Neural crest cell (in vitro differentiated cells): ENCODE results near the gene SLC39A11. TPM values are rescaled to one million over a fixed set of nuclear protein-coding genes. Genes with fewer than 3 reads are reported as not detected.

Experiments used
- DNase-seq: peaks from one replicate; pipeline ENCODE4 v3.0.0; 2021; ENCODE audit warnings: low read depth, mixed read lengths, low spot score
- H3K27ac Mint-ChIP-seq: one replicate; pipeline ENCODE4 v1.8.0; 2021; ENCODE audit warnings: mild to moderate bottlenecking, mixed read lengths; ENCODE audit not compliant: unreplicated experiment
- H3K27me3 Mint-ChIP-seq: 2 replicates; pipeline ENCODE4 v1.8.0; 2021; ENCODE audit warnings: low read depth, mild to moderate bottlenecking, mixed read lengths
- H3K36me3 Mint-ChIP-seq: 2 replicates; pipeline ENCODE4 v1.8.0; 2021; ENCODE audit warnings: low read depth, mild to moderate bottlenecking, mixed read lengths
- H3K4me1 Mint-ChIP-seq: 2 replicates; pipeline ENCODE4 v1.8.0; 2021; ENCODE audit warnings: mixed read lengths
- H3K4me3 Mint-ChIP-seq: one replicate; pipeline ENCODE4 v1.8.0; 2021; ENCODE audit warnings: mild to moderate bottlenecking, mixed read lengths
- H3K9me3 Mint-ChIP-seq: 2 replicates; pipeline ENCODE4 v1.8.0; 2021; ENCODE audit warnings: mixed read lengths
- CTCF ChIP-seq: fragments of 200-600 bp; sonication (generic); conservative IDR thresholded peaks from 2 replicates; pipeline ENCODE4 v1.5.0; 2021; ENCODE audit warnings: antibody characterized with exemption, mild to moderate bottlenecking
- total RNA-seq: library from RNA; stranded (reverse); gene quantifications from 2 replicates; pipeline ENCODE4 v1.2.1, GENCODE V29; 2021

The SLC39A11 gene
- total RNA-seq, 1 donor from 2014 or later: 11.3 TPM

DNA sequence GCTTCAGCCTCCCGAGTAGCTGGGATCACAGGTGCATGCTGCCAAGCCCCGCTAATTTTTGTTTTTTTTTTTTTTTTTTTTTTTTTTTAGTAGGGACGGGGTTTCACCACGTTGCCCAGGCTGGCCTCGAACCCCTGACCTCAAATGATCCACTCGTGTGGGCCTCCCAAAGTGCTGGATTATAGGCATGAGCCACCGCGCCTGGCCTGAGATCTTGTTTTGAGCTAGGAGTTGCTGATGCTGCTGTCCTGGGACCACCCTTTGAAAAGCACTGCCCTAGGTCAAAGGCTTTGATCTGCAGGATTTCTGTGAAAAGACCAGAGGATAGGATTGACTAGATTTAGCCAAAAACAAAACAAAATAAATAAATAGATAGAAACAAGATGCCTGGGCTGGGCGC is 798 bp upstream of the SLC39A11 start:
- H3K4me1 Mint-ChIP-seq: peaks cover 21% of the 10 kb centered on the region
- DNase-seq: no peak
- H3K27me3 Mint-ChIP-seq: peaks cover 2% of the 10 kb centered on the region
- TF ChIP-seq CTCF: no peak
- no peaks in the 10 kb centered on the region for H3K9me3 Mint-ChIP-seq
- no peak overlapping the region for H3K27ac Mint-ChIP-seq
- no peaks in the 10 kb centered on the region for H3K36me3 Mint-ChIP-seq
- no peak overlapping the region for H3K4me3 Mint-ChIP-seq

DNA sequence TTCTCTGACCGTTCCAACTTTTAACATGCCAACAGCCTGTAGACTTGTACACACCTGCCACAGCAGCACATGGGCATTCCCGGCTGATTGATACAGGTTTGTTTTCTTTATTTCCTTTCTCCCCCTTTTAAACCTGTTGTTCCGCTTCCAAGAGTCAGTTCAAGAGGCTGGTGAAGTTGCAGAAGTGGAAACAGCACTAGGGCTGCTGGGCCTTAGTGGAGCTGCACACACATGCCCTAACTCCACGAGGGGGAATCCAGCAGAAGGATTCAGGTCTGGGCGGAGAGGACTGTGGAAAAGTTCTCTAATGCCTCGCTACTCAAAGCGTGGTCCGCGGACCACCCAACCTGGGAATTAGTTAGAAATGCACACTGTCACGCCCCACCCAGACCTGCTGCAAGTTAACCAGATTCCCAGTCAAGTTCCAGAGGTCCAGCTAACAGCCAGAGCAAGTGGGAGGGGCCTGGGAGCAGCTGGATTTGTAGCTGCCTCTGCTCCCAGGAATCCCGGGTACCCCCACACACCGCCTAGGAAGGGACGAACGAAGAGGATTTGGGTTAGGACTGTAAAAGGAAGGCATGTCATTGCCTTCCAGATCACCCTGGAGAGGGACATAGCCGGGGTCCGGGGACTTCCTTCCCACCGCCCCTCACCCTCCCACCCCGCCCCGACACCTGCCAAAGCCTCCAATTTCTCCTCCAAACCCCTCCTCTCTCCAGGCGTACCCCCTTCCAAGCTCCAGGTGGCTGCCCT is 542 bp downstream of the SLC39A11 start:
- H3K4me1 Mint-ChIP-seq: peaks cover 21% of the 10 kb centered on the region
- H3K36me3 Mint-ChIP-seq: peaks cover 2% of the 10 kb centered on the region
- no peaks in the 10 kb centered on the region for H3K27me3 Mint-ChIP-seq
- H3K9me3 Mint-ChIP-seq: no peaks in the 10 kb centered on the region
- no peak for TF ChIP-seq CTCF
- no peak for DNase-seq
- H3K4me3 Mint-ChIP-seq: peak overlapping the region; percentile 93
- H3K27ac Mint-ChIP-seq: peak overlapping the region; percentile 96

DNA sequence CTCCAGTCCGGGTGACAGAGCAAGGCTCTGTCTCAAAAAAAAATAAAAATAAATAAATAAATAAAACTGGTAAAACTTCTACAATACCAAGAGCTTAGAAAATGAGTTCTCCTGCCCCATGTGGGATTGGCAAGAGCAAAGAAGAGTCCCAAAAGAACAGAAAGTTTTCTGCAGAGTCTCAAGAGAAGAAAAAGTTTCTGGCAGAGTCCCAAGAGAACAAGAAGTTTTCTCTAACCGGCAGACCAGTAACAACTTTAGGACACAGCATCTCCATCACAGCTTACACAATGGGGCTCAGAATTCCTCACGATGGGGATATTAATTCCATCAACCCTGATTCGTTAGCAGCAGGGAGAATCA is 1.1 kb downstream of the SLC39A11 start:
- peaks cover 21% of the 10 kb centered on the region for H3K4me1 Mint-ChIP-seq
- H3K27me3 Mint-ChIP-seq: no peaks in the 10 kb centered on the region
- H3K9me3 Mint-ChIP-seq: no peaks in the 10 kb centered on the region
- no peak for TF ChIP-seq CTCF
- peak overlapping the region; percentile 93 for H3K4me3 Mint-ChIP-seq
- H3K27ac Mint-ChIP-seq: no peak overlapping the region
- peaks cover 3% of the 10 kb centered on the region for H3K36me3 Mint-ChIP-seq
- no peak for DNase-seq

DNA sequence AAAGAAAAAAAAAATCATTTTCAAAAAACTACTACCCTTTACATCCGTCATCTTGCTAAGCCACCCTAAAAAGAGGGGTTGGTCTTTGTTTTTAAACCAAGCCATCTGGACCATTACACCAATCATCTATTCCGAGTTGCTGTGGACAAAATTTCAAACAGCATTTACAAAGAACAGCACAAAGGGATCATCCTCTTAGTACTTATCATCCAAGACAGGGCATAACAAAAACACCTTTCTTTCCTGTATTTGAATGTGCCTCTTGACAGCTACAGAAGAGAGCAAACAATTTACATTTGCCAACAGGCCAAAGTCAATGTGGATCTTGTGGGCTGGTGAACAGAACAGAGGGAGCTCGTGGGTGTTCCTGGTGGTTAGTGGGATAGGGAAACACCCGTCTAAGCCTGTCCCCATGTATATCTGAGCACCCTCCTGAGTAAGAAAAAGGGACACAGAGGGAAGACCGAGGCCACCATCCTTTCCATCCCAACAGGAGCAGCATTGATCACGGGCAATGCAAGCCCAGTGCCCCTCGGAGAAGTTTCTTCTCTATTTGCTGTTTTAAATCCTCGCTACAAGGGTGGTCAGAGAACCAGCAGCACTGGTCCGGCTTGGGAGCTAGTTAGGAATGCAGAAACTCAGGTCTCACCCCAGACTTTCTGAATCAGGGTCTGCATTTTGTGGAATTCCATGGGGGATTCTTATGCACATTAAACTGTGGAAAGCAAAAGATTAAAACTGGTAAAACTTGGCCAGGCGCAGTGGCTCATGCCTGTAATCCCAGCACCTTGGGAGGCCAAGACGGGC is 1.9 kb downstream of the SLC39A11 start:
- TF ChIP-seq CTCF: no peak

DNA sequence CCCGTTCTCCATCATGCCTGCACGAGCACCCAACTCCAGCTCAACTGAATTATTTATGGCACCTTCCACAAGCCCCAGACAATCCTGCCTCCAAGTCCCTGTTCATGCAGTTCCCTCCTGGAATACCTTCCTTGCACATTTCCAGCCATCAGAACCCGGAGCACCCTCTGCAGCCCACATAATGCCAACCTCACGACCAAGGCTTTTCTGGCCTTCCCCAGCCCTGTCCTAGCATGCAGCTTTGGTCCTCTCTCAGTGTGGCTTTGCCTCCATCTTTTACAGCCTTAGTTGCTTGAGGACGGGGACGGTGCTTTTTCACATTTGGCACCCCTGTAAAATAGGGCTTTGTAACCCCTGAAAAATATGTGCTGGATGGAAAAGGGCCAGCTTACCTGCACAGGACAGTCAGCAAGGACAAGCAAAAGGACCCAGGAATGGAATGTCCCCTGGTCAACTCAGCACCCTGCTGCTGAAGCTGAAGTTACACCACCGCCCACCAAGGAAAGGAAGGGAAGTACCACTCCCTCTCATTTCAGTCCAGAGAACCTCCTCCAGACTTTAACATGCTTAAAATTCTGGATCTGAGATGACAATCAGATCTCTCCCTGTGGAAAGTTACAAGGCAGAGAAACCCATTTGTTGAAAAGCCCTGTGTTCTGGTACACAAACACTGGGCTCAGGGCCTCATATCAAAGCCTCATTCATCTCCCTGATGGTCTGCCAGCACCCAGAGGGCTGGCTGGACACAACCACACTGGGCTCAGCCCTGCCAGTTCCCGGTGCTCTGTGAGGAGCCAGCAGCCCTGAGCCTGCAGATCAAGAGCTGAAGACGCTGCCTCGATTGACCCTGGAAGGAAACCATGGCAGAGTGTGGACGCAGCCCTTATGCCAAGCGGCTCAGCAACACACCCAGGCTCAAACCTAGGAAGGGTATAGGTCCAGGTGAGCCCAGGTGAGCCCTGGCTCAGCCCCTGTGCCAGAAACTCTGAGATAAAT is 2.9 kb downstream of the SLC39A11 start:
- H3K36me3 Mint-ChIP-seq: peaks cover 6% of the 10 kb centered on the region
- TF ChIP-seq CTCF: no peak
- H3K9me3 Mint-ChIP-seq: no peaks in the 10 kb centered on the region
- no peak overlapping the region for H3K27ac Mint-ChIP-seq
- peaks cover 21% of the 10 kb centered on the region for H3K4me1 Mint-ChIP-seq
- DNase-seq: no peak
- H3K4me3 Mint-ChIP-seq: no peak overlapping the region
- no peaks in the 10 kb centered on the region for H3K27me3 Mint-ChIP-seq

More for the DNA sequence above, 1.9 kb downstream of the SLC39A11 start:
- Mint-ChIP-seq H3K9me3 (no peaks in the 10 kb centered on the region), H3K4me1 (peaks cover 21% of the 10 kb centered on the region), H3K27ac (no peak overlapping the region), H3K36me3 (peaks cover 3% of the 10 kb centered on the region), H3K4me3 (peak overlapping the region; percentile 67), H3K27me3 (no peaks in the 10 kb centered on the region)
- DNase-seq: no peak
